ENCODE measurements around the gene VKORC1.

The VKORC1 gene

GRCh38 chr16:31083081-31083480 is 11.5 kb downstream of the VKORC1 start:
- no peak for ATAC-seq
- peaks cover 31% of the 10 kb centered on the region for H3K36me3 Mint-ChIP-seq
- no peak overlapping the region for H3K27ac Mint-ChIP-seq
- H3K27me3 Mint-ChIP-seq = no peaks in the 10 kb centered on the region
- peaks cover 42% of the 10 kb centered on the region for H3K4me1 Mint-ChIP-seq
- H3K9me3 Mint-ChIP-seq = no peaks in the 10 kb centered on the region
- H3K4me3 Mint-ChIP-seq = no peak overlapping the region

GRCh38 chr16:31082368-31083045 is 12.1 kb downstream of the VKORC1 start:
- Mint-ChIP-seq H3K36me3 (peaks cover 37% of the 10 kb centered on the region), H3K27ac (peak overlapping the region; percentile 58)

GRCh38 chr16:31081428-31082351 is 12.9 kb downstream of the VKORC1 start:
- Mint-ChIP-seq H3K27me3 (no peaks in the 10 kb centered on the region), H3K27ac (peak overlapping the region; percentile 58), H3K4me1 (peaks cover 47% of the 10 kb centered on the region), H3K9me3 (no peaks in the 10 kb centered on the region), H3K36me3 (peaks cover 40% of the 10 kb centered on the region), H3K4me3 (no peak overlapping the region)
- ATAC-seq = no peak

More at GRCh38 chr16:31082368-31083045, 12.1 kb downstream of the VKORC1 start:
- Mint-ChIP-seq H3K4me3 (no peak overlapping the region), H3K4me1 (peaks cover 47% of the 10 kb centered on the region), H3K9me3 (no peaks in the 10 kb centered on the region), H3K27me3 (no peaks in the 10 kb centered on the region)
- ATAC-seq = no peak

- H3K4me1 Mint-ChIP-seq = peaks cover 47% of the 10 kb centered on the region
- H3K27me3 Mint-ChIP-seq = no peaks in the 10 kb centered on the region
- no peaks in the 10 kb centered on the region for H3K9me3 Mint-ChIP-seq
- peak overlapping the region; percentile 32 for H3K27ac Mint-ChIP-seq
- peaks cover 47% of the 10 kb centered on the region for H3K36me3 Mint-ChIP-seq
- ATAC-seq = no peak
- no peak overlapping the region for H3K4me3 Mint-ChIP-seq
Observed at GRCh38 chr16:31080756-31081419, 13.7 kb downstream of the VKORC1 start.

GRCh38 chr16:31080035-31080629 is 14.5 kb downstream of the VKORC1 start:
- H3K4me3 Mint-ChIP-seq = no peak overlapping the region
- no peak for ATAC-seq
- H3K36me3 Mint-ChIP-seq = peaks cover 47% of the 10 kb centered on the region
- H3K27me3 Mint-ChIP-seq = no peaks in the 10 kb centered on the region
- H3K4me1 Mint-ChIP-seq = peaks cover 52% of the 10 kb centered on the region
- no peaks in the 10 kb centered on the region for H3K9me3 Mint-ChIP-seq
- H3K27ac Mint-ChIP-seq = no peak overlapping the region

- Mint-ChIP-seq H3K27me3 (no peaks in the 10 kb centered on the region), H3K27ac (no peak overlapping the region), H3K36me3 (peaks cover 53% of the 10 kb centered on the region)
Observed at GRCh38 chr16:31079342-31079944, 15.2 kb downstream of the VKORC1 start.

GRCh38 chr16:31078597-31079341 is 15.8 kb downstream of the VKORC1 start:
- peaks cover 61% of the 10 kb centered on the region for H3K4me1 Mint-ChIP-seq
- no peak for ATAC-seq
- H3K36me3 Mint-ChIP-seq = peaks cover 54% of the 10 kb centered on the region
- no peaks in the 10 kb centered on the region for H3K27me3 Mint-ChIP-seq
- no peak overlapping the region for H3K4me3 Mint-ChIP-seq
- H3K9me3 Mint-ChIP-seq = no peaks in the 10 kb centered on the region
- H3K27ac Mint-ChIP-seq = no peak overlapping the region

More at GRCh38 chr16:31079342-31079944, 15.2 kb downstream of the VKORC1 start:
- H3K4me1 Mint-ChIP-seq = peaks cover 59% of the 10 kb centered on the region
- no peaks in the 10 kb centered on the region for H3K9me3 Mint-ChIP-seq
- no peak overlapping the region for H3K4me3 Mint-ChIP-seq
- ATAC-seq = no peak

- Mint-ChIP-seq H3K36me3 (peaks cover 47% of the 10 kb centered on the region), H3K4me3 (no peak overlapping the region), H3K9me3 (no peaks in the 10 kb centered on the region), H3K4me1 (peaks cover 64% of the 10 kb centered on the region), H3K27ac (no peak overlapping the region), H3K27me3 (no peaks in the 10 kb centered on the region)
- no peak for ATAC-seq
Observed at GRCh38 chr16:31077592-31078396, 16.8 kb downstream of the VKORC1 start.

GRCh38 chr16:31077024-31077423 is 17.6 kb downstream of the VKORC1 start:
- H3K36me3 Mint-ChIP-seq = peaks cover 42% of the 10 kb centered on the region
- no peak for ATAC-seq
- H3K9me3 Mint-ChIP-seq = no peaks in the 10 kb centered on the region
- H3K27ac Mint-ChIP-seq = no peak overlapping the region
- H3K4me1 Mint-ChIP-seq = peaks cover 66% of the 10 kb centered on the region
- H3K4me3 Mint-ChIP-seq = no peak overlapping the region
- H3K27me3 Mint-ChIP-seq = no peaks in the 10 kb centered on the region

GRCh38 chr16:31076319-31076718 is 18.3 kb downstream of the VKORC1 start:
- Mint-ChIP-seq H3K36me3 (peaks cover 39% of the 10 kb centered on the region), H3K27ac (no peak overlapping the region), H3K27me3 (no peaks in the 10 kb centered on the region), H3K4me3 (no peak overlapping the region), H3K9me3 (no peaks in the 10 kb centered on the region), H3K4me1 (peaks cover 65% of the 10 kb centered on the region)
- ATAC-seq = no peak

- Mint-ChIP-seq H3K27me3 (no peaks in the 10 kb centered on the region), H3K4me1 (peaks cover 53% of the 10 kb centered on the region), H3K27ac (peak overlapping the region; percentile 90), H3K36me3 (peaks cover 33% of the 10 kb centered on the region), H3K9me3 (no peaks in the 10 kb centered on the region), H3K4me3 (peak overlapping the region; percentile 89)
- no peak for ATAC-seq
Observed at GRCh38 chr16:31074814-31075183, 19.8 kb downstream of the VKORC1 start.

- Mint-ChIP-seq H3K27ac (peak within 1 kb of the TSS; percentile 90), H3K36me3 (peaks cover 33% of the 10 kb centered on the region), H3K9me3 (no peaks in the 10 kb centered on the region), H3K27me3 (no peaks in the 10 kb centered on the region), H3K4me3 (peak within 1 kb of the TSS; percentile 89), H3K4me1 (peaks cover 51% of the 10 kb centered on the region)
- ATAC-seq = peak; percentile 92
Observed at GRCh38 chr16:31073970-31074813, 20.4 kb downstream of the VKORC1 start, which contains the start of the genes ZNF646 and ZNF668. Gene ZNF646, plus strand, starts transcription at chr16:31074422. Its CDS starts 1,903 bp downstream, at chr16:31076325. Gene ZNF668, minus strand, starts transcription at chr16:31074240. Its CDS starts 9,781 bp downstream, at chr16:31064459.

All from stimulated activated memory B cell treated with anti-CD40 and anti-IgM and Interleukin-4, amounts not matched to agents 10 μg/mL and 1 μg/mL and 100 μg/mL, for 72 hours (primary cell).